BJ (cell line): ENCODE results near the gene CUL1. TPM values are rescaled to one million over a fixed set of nuclear protein-coding genes. Genes with fewer than 3 reads are reported as not detected.

Source experiments
- CTCF ChIA-PET: fragments of 350-600 bp; formaldehyde crosslinking; extraction: SDS; loops from one replicate; lab custom pipeline; 2021; ENCODE audit warnings: antibody characterized with exemption, inconsistent platforms; lab: Yijun Ruan, JAX
- POLR2A ChIA-PET: fragments of 300-600 bp; sonication (Branson Sonifier 250); formaldehyde crosslinking; extraction: SDS; loops from one replicate; lab custom pipeline; 2021; ENCODE audit warnings: antibody characterized with exemption; lab: Charles Lee
- DNase-seq: peaks from one replicate; pipeline ENCODE4 v3.0.0-alpha.2; 2011; ENCODE audit warnings: low read depth
- H3K27me3 ChIP-seq: 2 replicates; pipeline ENCODE4 v1.6.0; 2011; ENCODE audit warnings: low read length; ENCODE audit not compliant: control insufficient read depth, insufficient read depth
- H3K36me3 ChIP-seq: 2 replicates; pipeline ENCODE4 v1.5.1; 2011; ENCODE audit warnings: low read length; ENCODE audit not compliant: control insufficient read depth, insufficient read depth
- H3K4me3 ChIP-seq: 2 replicates; pipeline ENCODE4 v1.5.1; 2011; ENCODE audit warnings: low read depth, mild to moderate bottlenecking, control low read depth, low read length
- polyA plus RNA-seq: library from polyadenylated mRNA; depleted of rRNA; stranded (reverse); fragments of >200 nt; gene quantifications from 2 replicates; pipeline ENCODE4 v1.2.3, GENCODE V29; 2011; rRNA removed
- small RNA-seq: library from RNA; depleted of rRNA; stranded (forward); fragments of <200 nt; gene quantifications from one replicate; pipeline ENCODE3, GENCODE V24; 2012; ENCODE audit warnings: low replicate concordance, low read depth; ENCODE audit not compliant: insufficient read length
- TF ChIP-seq, protein P1 (sequence below): IDR thresholded peaks from 2 replicates; pipeline ENCODE4 v1.5.1; 2011; ENCODE audit warnings: low read depth, mild to moderate bottlenecking, control low read depth, inconsistent platforms, low read length, moderate library complexity; ENCODE audit not compliant: insufficient read depth

Gene CUL1
- polyA plus RNA-seq, 1 experiment, result 38.6 TPM

DNA sequence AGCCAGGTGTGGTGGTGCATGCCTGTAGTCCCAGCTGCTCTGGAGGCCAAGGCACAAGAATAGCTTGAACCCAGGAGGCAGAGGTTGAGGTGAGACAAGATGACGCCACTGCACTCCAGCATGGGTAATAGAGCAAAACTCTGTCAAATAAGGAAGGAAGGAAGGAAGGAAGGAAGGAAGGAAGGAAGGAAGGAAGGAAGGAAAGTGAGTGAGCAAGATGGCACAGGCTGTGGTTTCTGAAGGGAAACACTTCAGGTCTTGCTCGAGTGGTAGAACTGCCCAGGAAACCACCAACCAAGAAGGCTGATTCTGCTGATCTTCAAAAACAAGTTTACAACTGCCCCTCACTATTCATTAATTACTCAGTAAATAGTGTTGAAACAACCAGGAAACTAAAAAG is 140.2 kb downstream of the CUL1 start:
- Histone ChIP-seq H3K4me3 (no peak overlapping the region), H3K27me3 (no peaks in the 10 kb centered on the region), H3K36me3 (no peaks in the 10 kb centered on the region)
- no peak for DNase-seq
- CTCF ChIA-PET, result no interaction called here
- POLR2A ChIA-PET, result no interaction called here
- TF ChIP-seq, protein P1, sequence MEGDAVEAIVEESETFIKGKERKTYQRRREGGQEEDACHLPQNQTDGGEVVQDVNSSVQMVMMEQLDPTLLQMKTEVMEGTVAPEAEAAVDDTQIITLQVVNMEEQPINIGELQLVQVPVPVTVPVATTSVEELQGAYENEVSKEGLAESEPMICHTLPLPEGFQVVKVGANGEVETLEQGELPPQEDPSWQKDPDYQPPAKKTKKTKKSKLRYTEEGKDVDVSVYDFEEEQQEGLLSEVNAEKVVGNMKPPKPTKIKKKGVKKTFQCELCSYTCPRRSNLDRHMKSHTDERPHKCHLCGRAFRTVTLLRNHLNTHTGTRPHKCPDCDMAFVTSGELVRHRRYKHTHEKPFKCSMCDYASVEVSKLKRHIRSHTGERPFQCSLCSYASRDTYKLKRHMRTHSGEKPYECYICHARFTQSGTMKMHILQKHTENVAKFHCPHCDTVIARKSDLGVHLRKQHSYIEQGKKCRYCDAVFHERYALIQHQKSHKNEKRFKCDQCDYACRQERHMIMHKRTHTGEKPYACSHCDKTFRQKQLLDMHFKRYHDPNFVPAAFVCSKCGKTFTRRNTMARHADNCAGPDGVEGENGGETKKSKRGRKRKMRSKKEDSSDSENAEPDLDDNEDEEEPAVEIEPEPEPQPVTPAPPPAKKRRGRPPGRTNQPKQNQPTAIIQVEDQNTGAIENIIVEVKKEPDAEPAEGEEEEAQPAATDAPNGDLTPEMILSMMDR, result no peak

DNA sequence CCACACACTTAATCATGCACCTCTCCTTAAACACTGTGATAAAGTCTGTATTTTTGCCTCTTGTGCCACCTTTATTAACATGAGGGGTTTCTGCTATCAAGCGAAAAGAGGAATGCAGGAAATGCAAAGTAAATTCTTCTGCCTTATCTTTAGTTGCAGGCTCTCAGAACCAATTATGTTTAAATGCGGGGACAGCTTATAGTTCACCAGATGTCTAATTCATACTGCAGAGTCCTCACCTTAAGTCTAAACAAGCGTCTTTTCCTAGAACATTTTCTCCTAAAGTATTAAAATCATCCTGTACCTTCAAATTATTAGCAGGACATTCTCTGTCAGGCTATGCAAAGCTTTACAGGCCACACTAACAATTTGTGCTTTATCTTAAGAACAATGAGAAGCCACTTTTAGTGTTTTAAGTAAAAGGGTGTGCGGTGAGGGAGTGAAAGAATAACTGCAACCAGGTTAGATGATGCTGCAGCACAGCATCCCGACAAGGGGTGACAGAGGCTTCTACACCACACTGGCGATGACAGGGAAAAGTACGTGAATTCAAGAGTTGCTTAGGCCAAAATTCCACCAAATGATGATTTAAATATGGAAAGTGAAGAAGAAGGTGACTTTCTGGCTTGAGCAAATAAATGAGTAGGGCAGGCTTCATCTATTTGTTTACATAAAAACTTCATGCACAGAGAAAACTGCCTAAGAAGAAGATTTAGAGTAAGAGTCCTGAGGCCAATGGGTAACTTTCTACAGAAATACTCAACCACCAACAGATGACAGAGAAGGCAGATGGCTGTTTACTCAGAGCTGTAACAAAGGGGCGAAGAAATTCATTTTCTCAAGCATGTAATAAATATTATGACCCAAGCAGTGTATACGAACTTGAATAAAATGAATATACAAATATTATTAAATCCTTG is 149.4 kb downstream of the CUL1 start:
- no peak for DNase-seq
- H3K4me3 ChIP-seq, result no peak overlapping the region
- ChIA-PET POLR2A (interaction anchor here (0.6 kb wide), 1 partner anchor 13 kb away, joined by 3 read pairs; no protein-coding TSS in a partner anchor), CTCF (interaction anchor here (0.6 to 1.5 kb wide), 3 partner anchors 10 to 119 kb away, joined by 3 read pairs; no protein-coding TSS in a partner anchor)
- TF ChIP-seq, protein P1, result no peak
- no peaks in the 10 kb centered on the region for H3K27me3 ChIP-seq
- H3K36me3 ChIP-seq, result no peaks in the 10 kb centered on the region

DNA sequence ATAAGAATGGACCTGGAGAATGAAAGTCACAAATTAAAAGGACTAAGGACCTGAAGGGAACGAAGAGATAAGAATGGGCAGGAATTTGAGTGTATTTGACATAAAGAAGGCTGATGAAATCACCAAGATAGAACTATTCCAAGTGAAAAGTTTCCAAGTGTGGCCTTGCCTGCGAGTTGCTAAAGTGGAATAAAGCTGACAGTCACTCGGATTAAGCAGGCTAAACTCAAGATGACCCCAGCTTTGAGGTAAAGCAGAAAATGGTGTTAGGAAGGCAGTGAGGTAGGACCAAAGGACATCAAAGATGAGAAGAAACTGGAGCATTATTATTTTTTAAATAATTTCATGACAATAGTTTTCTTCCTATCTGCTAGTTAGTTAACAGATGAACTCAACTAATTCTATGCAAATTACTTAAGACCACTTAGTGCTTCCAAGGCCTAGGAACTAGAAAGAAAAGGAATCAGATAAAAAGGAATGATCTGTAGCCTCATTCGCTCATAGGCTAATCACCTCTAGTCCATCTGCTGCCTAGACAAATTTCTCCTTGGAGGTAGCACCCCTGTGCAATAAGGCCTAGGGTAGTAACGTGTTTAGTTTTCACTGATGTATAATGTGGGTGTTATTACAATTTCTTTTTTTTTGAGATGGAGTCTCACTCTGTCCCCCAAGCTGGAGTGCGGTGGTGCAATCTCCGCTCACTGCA is 150.8 kb downstream of the CUL1 start:
- no peaks in the 10 kb centered on the region for H3K36me3 ChIP-seq
- DNase-seq, result no peak
- CTCF ChIA-PET, result no interaction called here

DNA sequence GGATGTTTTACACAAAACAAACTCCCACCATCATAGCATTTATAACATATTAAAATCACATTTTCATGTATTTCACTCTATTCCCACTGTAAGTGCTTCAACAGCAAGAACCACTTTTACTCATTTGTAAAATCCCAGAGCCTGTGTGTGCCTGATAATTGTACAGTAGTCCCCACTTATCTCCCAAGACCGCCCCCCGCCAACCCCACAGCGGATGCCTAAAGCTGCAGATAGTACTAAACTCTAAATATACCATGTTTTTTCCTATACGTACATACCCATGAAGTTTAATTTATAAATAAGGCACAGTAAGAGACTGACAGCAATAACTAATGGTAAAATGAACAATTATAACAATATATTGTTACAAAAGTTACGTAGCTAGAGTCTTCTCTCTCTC is 151.9 kb downstream of the CUL1 start:
- Histone ChIP-seq H3K27me3 (no peaks in the 10 kb centered on the region), H3K4me3 (no peak overlapping the region), H3K36me3 (no peaks in the 10 kb centered on the region)
- ChIA-PET CTCF (interaction anchor here (1.2 kb wide), 1 partner anchor 10 kb away, joined by 3 read pairs; no protein-coding TSS in a partner anchor), POLR2A (interaction anchor here (0.7 kb wide), 1 partner anchor 36 kb away, joined by 3 read pairs; no protein-coding TSS in a partner anchor)
- TF ChIP-seq, protein P1, result no peak
- DNase-seq, result no peak

More for the DNA sequence above, 150.8 kb downstream of the CUL1 start:
- POLR2A ChIA-PET, result no interaction called here
- TF ChIP-seq, protein P1, result no peak
- Histone ChIP-seq H3K27me3 (no peaks in the 10 kb centered on the region), H3K4me3 (no peak overlapping the region)

Small RNA genes within 50 kb of the gene (small RNA-seq; reads per million reads assigned to genes)
- gene RNU7-20P, result not detected

Other genes starting within 250 kb of the CUL1 start
- not detected in 2 replicates for gene C7orf33, start 108.1 kb upstream of the CUL1 start, polyA plus RNA-seq
- gene EZH2, start 185.4 kb downstream of the CUL1 start, polyA plus RNA-seq, result 11.0 and 15.3 TPM in 2 replicates